Right atrium auricular region (tissue), 2 donors: Measurements from ENCODE around the gene KRT72. TPM values are rescaled to one million over a fixed set of nuclear protein-coding genes. Genes with fewer than 3 reads are reported as not detected.

ENCODE experiments used
- DNase-seq: peaks from one replicate; pipeline ENCODE4 v3.0.0-alpha.2; 2019; ENCODE audit warnings: low spot score
- H3K27ac ChIP-seq, 2 donors: fragments of 200-600 bp; sonication (generic); 1 replicate in 1 of 2; 2 replicates in 1 of 2; pipeline ENCODE4 v1.5.1; 2016 to 2019
- H3K27me3 ChIP-seq, 2 donors: fragments of 200-600 bp; sonication (generic); one replicate each; pipeline versions ENCODE4 v1.5.1 to v1.6.0; 2017 to 2019
- H3K36me3 ChIP-seq: fragments of 200-600 bp; sonication (generic); one replicate; pipeline ENCODE4 v1.5.1; 2016
- H3K4me1 ChIP-seq, 2 donors: fragments of 200-600 bp; sonication (generic); one replicate each; pipeline versions ENCODE4 v1.5.1 to v1.6.0; 2017 to 2019
- H3K4me3 ChIP-seq, 2 donors: fragments of 200-600 bp; sonication (generic); 1 replicate in 1 of 2; 2 replicates in 1 of 2; pipeline ENCODE4 v1.5.1; 2017 to 2019; ENCODE audit warnings: mild to moderate bottlenecking in 1 of 2, moderate library complexity in 1 of 2
- H3K9me3 ChIP-seq, 2 donors: fragments of 200-600 bp; sonication (generic); one replicate each; pipeline ENCODE4 v1.5.1; 2019
- CTCF ChIP-seq, 2 donors: fragments of 200-600 bp; sonication (generic); IDR thresholded peaks; one replicate each; pipeline ENCODE4 v1.5.1; 2019; ENCODE audit warnings: antibody characterized with exemption in 2 of 2
- total RNA-seq, 2 donors: library from RNA; depleted of rRNA; stranded (reverse); fragments of >200 nt; gene quantifications; one replicate each; pipeline ENCODE4 v1.1.0, GENCODE V29; 2016

Gene KRT72
- total RNA-seq, 2 donors from 2014 or later = not detected

GRCh38 chr12:52577316-52577715 is 23.9 kb downstream of the KRT72 start:
- Histone ChIP-seq H3K36me3 (no peaks in the 10 kb centered on the region), H3K27me3 (no peaks in the 10 kb centered on the region), H3K27ac (no peak overlapping the region), H3K4me3 (no peak overlapping the region), H3K9me3 (no peaks in the 10 kb centered on the region), H3K4me1 (no peaks in the 10 kb centered on the region)
- no peak for DNase-seq
- TF ChIP-seq CTCF (IDR thresholded peaks at IDR 0.05) = no peak

- DNase-seq = no peak
- Histone ChIP-seq H3K27me3 (no peaks in the 10 kb centered on the region), H3K27ac (no peak overlapping the region), H3K4me1 (no peaks in the 10 kb centered on the region), H3K9me3 (no peaks in the 10 kb centered on the region), H3K4me3 (no peak overlapping the region), H3K36me3 (no peaks in the 10 kb centered on the region)
- TF ChIP-seq CTCF (IDR thresholded peaks at IDR 0.05) = no peak
Observed at GRCh38 chr12:52575948-52576347, 25.3 kb downstream of the KRT72 start.

- no peak for DNase-seq
- H3K27me3 ChIP-seq = no peaks in the 10 kb centered on the region
Observed at GRCh38 chr12:52575256-52575655, 26.0 kb downstream of the KRT72 start.

GRCh38 chr12:52573743-52574142 is 27.5 kb downstream of the KRT72 start, which contains the start of gene KRT74:
TSS of gene KRT74 (minus strand) at chr12:52573843. CDS start at chr12:52573777, 66 bp downstream.
- Histone ChIP-seq H3K27ac (no peak within 1 kb of the TSS), H3K9me3 (no peaks in the 10 kb centered on the region), H3K27me3 (no peaks in the 10 kb centered on the region), H3K4me3 (no peak within 1 kb of the TSS), H3K4me1 (no peaks in the 10 kb centered on the region), H3K36me3 (no peaks in the 10 kb centered on the region)
- no peak for DNase-seq
- TF ChIP-seq CTCF (IDR thresholded peaks at IDR 0.05) = no peak

More at GRCh38 chr12:52575256-52575655, 26.0 kb downstream of the KRT72 start:
- no peaks in the 10 kb centered on the region for H3K4me1 ChIP-seq
- no peak overlapping the region for H3K4me3 ChIP-seq
- no peak for TF ChIP-seq CTCF (IDR thresholded peaks at IDR 0.05)
- no peaks in the 10 kb centered on the region for H3K36me3 ChIP-seq
- H3K27ac ChIP-seq = no peak overlapping the region
- no peaks in the 10 kb centered on the region for H3K9me3 ChIP-seq

GRCh38 chr12:52573306-52573705 is 28.0 kb downstream of the KRT72 start:
- Histone ChIP-seq H3K9me3 (no peaks in the 10 kb centered on the region), H3K4me1 (no peaks in the 10 kb centered on the region), H3K27me3 (no peaks in the 10 kb centered on the region), H3K4me3 (no peak overlapping the region), H3K27ac (no peak overlapping the region), H3K36me3 (no peaks in the 10 kb centered on the region)
- no peak for DNase-seq
- no peak for TF ChIP-seq CTCF (IDR thresholded peaks at IDR 0.05)

GRCh38 chr12:52570511-52570910 is 30.8 kb downstream of the KRT72 start:
- Histone ChIP-seq H3K9me3 (no peaks in the 10 kb centered on the region), H3K4me3 (no peak overlapping the region), H3K27me3 (no peaks in the 10 kb centered on the region), H3K36me3 (no peaks in the 10 kb centered on the region), H3K27ac (no peak overlapping the region), H3K4me1 (peaks cover 0 to 20% of the 10 kb centered on the region in 2 donors)
- no peak for TF ChIP-seq CTCF (IDR thresholded peaks at IDR 0.05)
- DNase-seq = no peak
